ENCODE measurements around the gene CDKN2B-AS1. TPM values are rescaled to one million over a fixed set of nuclear protein-coding genes. Genes with fewer than 3 reads are reported as not detected.

CDKN2B-AS1 gene
- polyA plus RNA-seq, 1 donor (not counting 4 experiments of a cell fraction or from before 2014, with no cell fraction given): 1.1 TPM

DNA sequence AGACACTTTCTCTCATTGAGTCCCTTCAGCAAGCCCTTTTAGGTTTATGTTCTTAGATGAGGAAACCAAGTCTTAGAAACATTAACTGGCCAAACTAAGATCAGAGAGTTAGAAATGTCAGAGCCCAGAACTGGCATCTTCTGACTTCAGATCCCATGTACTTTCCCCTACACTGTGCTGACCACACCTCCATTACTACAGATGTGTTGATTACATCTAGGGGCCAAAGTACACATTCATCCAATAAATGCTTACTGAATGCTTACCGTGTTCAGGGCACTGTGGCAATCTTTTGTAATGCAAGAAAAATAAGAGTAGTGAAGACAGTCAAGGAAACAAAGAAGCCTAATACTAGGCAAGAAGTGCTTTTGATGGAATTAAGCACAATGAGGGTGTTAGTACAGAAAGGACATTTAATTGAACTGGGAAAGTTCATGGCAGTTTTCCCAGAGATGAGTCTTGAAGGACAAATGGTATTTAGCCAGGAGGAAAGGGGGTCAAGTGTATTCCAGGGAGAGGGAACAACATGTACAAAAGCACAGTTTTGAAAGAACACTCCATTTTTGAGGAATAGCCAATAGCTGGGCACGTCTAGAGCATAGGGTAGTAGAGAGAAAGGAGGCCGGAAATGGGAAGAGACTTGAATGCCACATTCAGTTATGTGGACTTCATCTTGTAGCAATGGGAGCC lies 104.2 kb downstream of the CDKN2B-AS1 start:
- no peak overlapping the region for H3K4me2 ChIP-seq (ENCODE audit: control insufficient read depth, extremely low read depth, insufficient read depth, low read depth, low read length)
- peaks cover 38% of the 10 kb centered on the region for H3K4me1 ChIP-seq (ENCODE audit: control insufficient read depth, extremely low read depth, insufficient read depth, low read length)
- no peak overlapping the region for H3K9ac ChIP-seq (ENCODE audit: control insufficient read depth, extremely low read depth, insufficient read depth, low read length)
- H4K20me1 ChIP-seq (ENCODE audit: control insufficient read depth, extremely low read depth, insufficient read depth, low read length): no peaks in the 10 kb centered on the region
- no peaks in the 10 kb centered on the region for H3K9me1 ChIP-seq (ENCODE audit: control insufficient read depth, extremely low read depth, insufficient read depth, low read length)
- no peak overlapping the region for H3K4me3 ChIP-seq (ENCODE audit: control insufficient read depth in 2 of 3, extremely low read depth in 1 of 3, insufficient read depth in 2 of 3, low read depth in 1 of 3, low read length in 3 of 3)
- TF ChIP-seq EZH2 (IDR thresholded peaks at IDR 0.05; ENCODE audit: low read length) (no peak), CTCF (optimal IDR thresholded peaks at IDR 0.05 in 1 of 3, IDR thresholded peaks at IDR 0.05 in 1 of 3, conservative IDR thresholded peaks at IDR 0.05 in 1 of 3; ENCODE audit: extremely low read depth in 1 of 3, insufficient read depth in 2 of 3, low read length in 3 of 3) (no peak)
- no peak for DNase-seq (ENCODE audit: low read depth, low spot score)
- peak; percentile 80 for FAIRE-seq
- no peaks in the 10 kb centered on the region for H3K36me3 ChIP-seq (ENCODE audit: control insufficient read depth in 2 of 2, extremely low read depth in 1 of 2, insufficient read depth in 2 of 2, low read length in 2 of 2)
- no peaks in the 10 kb centered on the region for H3K27me3 ChIP-seq (ENCODE audit: control insufficient read depth, extremely low read depth, insufficient read depth, low read length)
- H3K27ac ChIP-seq (ENCODE audit: control insufficient read depth, insufficient read depth, low read length): peak overlapping the region; percentile 30
- H3K9me3 ChIP-seq (ENCODE audit: control insufficient read depth, low read depth, low read length): no peaks in the 10 kb centered on the region
- H3K79me2 ChIP-seq (ENCODE audit: control insufficient read depth, insufficient read depth, low read length): no peaks in the 10 kb centered on the region
- dilution Hi-C loops (cut with MboI; ENCODE audit: extremely low pct_ligation_motif_present, low sequenced_read_pairs): no loop called here
- H2AFZ ChIP-seq (ENCODE audit: control insufficient read depth, low read length): peak overlapping the region; percentile 57

- no peaks in the 10 kb centered on the region for H3K36me3 ChIP-seq (ENCODE audit: control insufficient read depth in 2 of 2, extremely low read depth in 1 of 2, insufficient read depth in 2 of 2, low read length in 2 of 2)
- no peak overlapping the region for H3K4me3 ChIP-seq (ENCODE audit: control insufficient read depth in 2 of 3, extremely low read depth in 1 of 3, insufficient read depth in 2 of 3, low read depth in 1 of 3, low read length in 3 of 3)
- TF ChIP-seq EZH2 (IDR thresholded peaks at IDR 0.05; ENCODE audit: low read length) (no peak), CTCF (optimal IDR thresholded peaks at IDR 0.05 in 1 of 3, IDR thresholded peaks at IDR 0.05 in 1 of 3, conservative IDR thresholded peaks at IDR 0.05 in 1 of 3; ENCODE audit: extremely low read depth in 1 of 3, insufficient read depth in 2 of 3, low read length in 3 of 3) (peak in 2 of 3 experiments; percentile 13 to 23)
- no peaks in the 10 kb centered on the region for H3K79me2 ChIP-seq (ENCODE audit: control insufficient read depth, insufficient read depth, low read length)
- FAIRE-seq: no peak
- no peak overlapping the region for H3K4me2 ChIP-seq (ENCODE audit: control insufficient read depth, extremely low read depth, insufficient read depth, low read depth, low read length)
- no peaks in the 10 kb centered on the region for H3K9me1 ChIP-seq (ENCODE audit: control insufficient read depth, extremely low read depth, insufficient read depth, low read length)
- H2AFZ ChIP-seq (ENCODE audit: control insufficient read depth, low read length): no peak overlapping the region
- peaks cover 45% of the 10 kb centered on the region for H3K4me1 ChIP-seq (ENCODE audit: control insufficient read depth, extremely low read depth, insufficient read depth, low read length)
- H3K27ac ChIP-seq (ENCODE audit: control insufficient read depth, insufficient read depth, low read length): no peak overlapping the region
- no peaks in the 10 kb centered on the region for H4K20me1 ChIP-seq (ENCODE audit: control insufficient read depth, extremely low read depth, insufficient read depth, low read length)
- dilution Hi-C loops (cut with MboI; ENCODE audit: extremely low pct_ligation_motif_present, low sequenced_read_pairs): loop anchor here (25.0 kb wide), 1 partner anchor 137 kb away; no protein-coding TSS in a partner anchor
- DNase-seq (ENCODE audit: low read depth, low spot score): no peak
- no peak overlapping the region for H3K9ac ChIP-seq (ENCODE audit: control insufficient read depth, extremely low read depth, insufficient read depth, low read length)
- no peaks in the 10 kb centered on the region for H3K27me3 ChIP-seq (ENCODE audit: control insufficient read depth, extremely low read depth, insufficient read depth, low read length)
- H3K9me3 ChIP-seq (ENCODE audit: control insufficient read depth, low read depth, low read length): no peaks in the 10 kb centered on the region
Measured at GRCh38 chr9:22100626-22101025, 106.0 kb downstream of the CDKN2B-AS1 start.

All from keratinocyte (primary cell).